ENCODE results near the gene TMEM182. TPM values are rescaled to one million over a fixed set of nuclear protein-coding genes. Genes with fewer than 3 reads are reported as not detected.

TMEM182 gene
- total RNA-seq, 2 donors from 2014 or later = 4.2 to 5.6 TPM

DNA sequence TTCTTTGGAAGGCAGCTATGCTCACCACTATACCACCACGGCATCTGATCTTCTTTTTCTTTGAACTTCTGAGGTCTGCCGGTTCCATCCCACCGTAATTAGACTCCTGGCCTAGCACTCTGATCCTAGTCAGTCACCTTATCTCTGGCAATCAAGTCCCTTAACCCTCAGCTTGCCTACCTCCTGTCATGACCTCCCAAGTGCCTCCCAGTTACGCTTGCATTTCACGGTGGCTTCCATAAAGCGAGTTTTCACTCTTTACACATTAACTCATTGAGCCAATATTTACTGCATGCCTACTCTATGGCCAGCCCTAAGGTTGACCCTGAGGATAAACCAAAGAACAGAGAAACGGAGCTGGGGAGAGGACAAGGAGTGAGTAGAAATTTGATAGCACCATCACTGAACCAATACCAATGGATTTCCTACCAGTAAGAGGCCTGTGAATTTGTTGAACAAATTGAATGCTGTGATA lies 37.8 kb upstream of the TMEM182 start:
- H3K36me3 Mint-ChIP-seq (ENCODE audit: low read depth) = peaks cover 63% of the 10 kb centered on the region
- Histone ChIP-seq H3K9ac (ENCODE audit: extremely low read depth, low read length, poor library complexity, severe bottlenecking) (no peak overlapping the region), H3K27me3 (ENCODE audit: control insufficient read depth, insufficient read depth, low read length, poor library complexity, severe bottlenecking) (no peaks in the 10 kb centered on the region), H3K9me3 (ENCODE audit: control insufficient read depth, low read length) (no peaks in the 10 kb centered on the region), H3K36me3 (ENCODE audit: control insufficient read depth, insufficient read depth, low read length) (peaks cover 92% of the 10 kb centered on the region), H3K4me1 (ENCODE audit: control insufficient read depth, insufficient read depth, low read length) (peaks cover 5% of the 10 kb centered on the region), H3K4me3 (ENCODE audit: low read length) (no peak overlapping the region), H3K27ac (ENCODE audit: low read depth, low read length) (no peak overlapping the region)
- TF ChIP-seq, protein P1, sequence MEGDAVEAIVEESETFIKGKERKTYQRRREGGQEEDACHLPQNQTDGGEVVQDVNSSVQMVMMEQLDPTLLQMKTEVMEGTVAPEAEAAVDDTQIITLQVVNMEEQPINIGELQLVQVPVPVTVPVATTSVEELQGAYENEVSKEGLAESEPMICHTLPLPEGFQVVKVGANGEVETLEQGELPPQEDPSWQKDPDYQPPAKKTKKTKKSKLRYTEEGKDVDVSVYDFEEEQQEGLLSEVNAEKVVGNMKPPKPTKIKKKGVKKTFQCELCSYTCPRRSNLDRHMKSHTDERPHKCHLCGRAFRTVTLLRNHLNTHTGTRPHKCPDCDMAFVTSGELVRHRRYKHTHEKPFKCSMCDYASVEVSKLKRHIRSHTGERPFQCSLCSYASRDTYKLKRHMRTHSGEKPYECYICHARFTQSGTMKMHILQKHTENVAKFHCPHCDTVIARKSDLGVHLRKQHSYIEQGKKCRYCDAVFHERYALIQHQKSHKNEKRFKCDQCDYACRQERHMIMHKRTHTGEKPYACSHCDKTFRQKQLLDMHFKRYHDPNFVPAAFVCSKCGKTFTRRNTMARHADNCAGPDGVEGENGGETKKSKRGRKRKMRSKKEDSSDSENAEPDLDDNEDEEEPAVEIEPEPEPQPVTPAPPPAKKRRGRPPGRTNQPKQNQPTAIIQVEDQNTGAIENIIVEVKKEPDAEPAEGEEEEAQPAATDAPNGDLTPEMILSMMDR (conservative IDR thresholded peaks at IDR 0.05) = no peak
- WGBS, 2 experiments (ENCODE audit: insufficient coverage in 1 of 2, insufficient read length in 1 of 2) = 83 to 90% methylated on average over 5 to 7 of the region's 7 CpGs
- no peak overlapping the region for H3K27ac Mint-ChIP-seq
- H3K4me1 Mint-ChIP-seq = peaks cover 4% of the 10 kb centered on the region
- H3K9me3 Mint-ChIP-seq = no peaks in the 10 kb centered on the region
- DNase-seq = no peak
- no peaks in the 10 kb centered on the region for H3K27me3 Mint-ChIP-seq (ENCODE audit: insufficient read depth)
- no peak overlapping the region for H3K4me3 Mint-ChIP-seq

DNA sequence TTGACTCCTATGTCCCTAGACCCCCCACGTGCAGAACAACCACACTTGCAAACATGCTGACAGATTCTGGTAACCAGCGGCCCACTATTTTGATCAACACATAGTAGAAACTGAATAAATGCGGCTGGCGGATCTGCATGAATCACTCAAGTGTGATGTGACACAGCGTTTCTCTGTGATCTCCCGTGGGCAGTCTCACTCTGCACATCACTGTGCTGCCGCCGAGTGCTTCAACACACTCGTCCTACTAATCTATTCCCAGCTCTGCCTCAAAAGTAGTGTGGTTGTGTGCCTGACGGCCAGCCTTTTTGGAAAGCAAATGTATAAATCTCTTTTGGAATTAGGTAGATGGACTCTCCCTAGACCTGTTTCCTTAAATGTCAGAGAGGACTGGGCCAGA lies 37.3 kb upstream of the TMEM182 start:
- no peak overlapping the region for H3K4me3 Mint-ChIP-seq
- Histone ChIP-seq H3K27ac (ENCODE audit: low read depth, low read length) (no peak overlapping the region), H3K9ac (ENCODE audit: extremely low read depth, low read length, poor library complexity, severe bottlenecking) (no peak overlapping the region), H3K4me3 (ENCODE audit: low read length) (no peak overlapping the region), H3K4me1 (ENCODE audit: control insufficient read depth, insufficient read depth, low read length) (peaks cover 5% of the 10 kb centered on the region), H3K27me3 (ENCODE audit: control insufficient read depth, insufficient read depth, low read length, poor library complexity, severe bottlenecking) (no peaks in the 10 kb centered on the region), H3K9me3 (ENCODE audit: control insufficient read depth, low read length) (no peaks in the 10 kb centered on the region), H3K36me3 (ENCODE audit: control insufficient read depth, insufficient read depth, low read length) (peaks cover 93% of the 10 kb centered on the region)
- TF ChIP-seq, protein P1 (conservative IDR thresholded peaks at IDR 0.05) = no peak
- H3K9me3 Mint-ChIP-seq = no peaks in the 10 kb centered on the region
- 93 to 95% methylated on average over 9 to 10 of the region's 10 CpGs for WGBS, 2 experiments (ENCODE audit: insufficient coverage in 1 of 2, insufficient read length in 1 of 2)
- DNase-seq = no peak
- peaks cover 4% of the 10 kb centered on the region for H3K4me1 Mint-ChIP-seq
- peaks cover 58% of the 10 kb centered on the region for H3K36me3 Mint-ChIP-seq (ENCODE audit: low read depth)
- H3K27ac Mint-ChIP-seq = no peak overlapping the region
- H3K27me3 Mint-ChIP-seq (ENCODE audit: insufficient read depth) = no peaks in the 10 kb centered on the region

DNA sequence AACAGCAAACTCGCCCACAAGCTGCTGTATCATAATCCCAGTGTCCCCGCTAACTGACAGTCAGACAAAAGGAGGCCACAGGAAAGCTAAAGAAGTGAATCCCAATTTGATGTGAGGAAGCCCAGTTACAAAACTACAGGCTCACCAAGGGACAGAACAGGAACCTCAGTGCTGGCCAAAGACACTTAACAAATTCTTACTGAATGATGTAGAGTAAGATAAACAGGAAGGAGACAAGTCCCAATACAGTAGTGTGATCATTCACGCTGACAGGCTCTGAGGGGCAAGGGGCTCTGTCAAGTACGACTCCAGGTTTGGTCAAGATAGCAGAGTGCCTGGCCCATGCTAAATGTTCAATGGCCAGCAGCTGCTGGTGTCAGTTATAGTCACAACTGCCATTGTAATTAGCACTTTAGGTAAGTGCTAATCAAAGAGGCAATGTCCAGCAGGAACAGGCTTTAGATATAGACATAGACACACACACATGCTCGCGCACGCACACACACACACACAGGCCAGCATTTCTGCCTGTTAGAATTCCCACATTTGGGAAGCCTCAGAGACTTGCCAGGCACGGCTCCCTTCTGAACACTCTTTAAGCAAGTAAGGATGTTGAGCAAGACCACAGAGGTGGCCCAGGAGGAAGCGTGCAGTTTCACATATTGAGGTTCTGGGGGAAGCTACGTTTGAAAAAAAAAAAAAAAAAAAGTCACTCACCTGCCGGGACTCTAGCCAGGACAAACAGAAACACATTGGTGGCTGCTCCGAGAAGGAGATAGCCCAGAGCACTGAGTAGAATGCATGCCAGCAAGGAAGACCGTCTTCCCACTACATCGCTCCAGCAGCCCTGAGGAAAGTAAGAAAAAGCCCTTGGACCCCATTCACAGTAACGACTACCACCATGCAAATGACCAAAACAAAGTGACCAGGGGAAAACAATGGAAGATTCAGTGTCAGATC lies 35.4 kb upstream of the TMEM182 start:
- Histone ChIP-seq H3K27me3 (ENCODE audit: control insufficient read depth, insufficient read depth, low read length, poor library complexity, severe bottlenecking) (no peaks in the 10 kb centered on the region), H3K27ac (ENCODE audit: low read depth, low read length) (no peak overlapping the region), H3K9ac (ENCODE audit: extremely low read depth, low read length, poor library complexity, severe bottlenecking) (no peak overlapping the region), H3K36me3 (ENCODE audit: control insufficient read depth, insufficient read depth, low read length) (peaks cover 88% of the 10 kb centered on the region), H3K4me3 (ENCODE audit: low read length) (no peak overlapping the region), H3K4me1 (ENCODE audit: control insufficient read depth, insufficient read depth, low read length) (no peaks in the 10 kb centered on the region), H3K9me3 (ENCODE audit: control insufficient read depth, low read length) (no peaks in the 10 kb centered on the region)
- Mint-ChIP-seq H3K4me3 (no peak overlapping the region), H3K27ac (no peak overlapping the region), H3K27me3 (ENCODE audit: insufficient read depth) (no peaks in the 10 kb centered on the region), H3K9me3 (no peaks in the 10 kb centered on the region), H3K36me3 (ENCODE audit: low read depth) (peaks cover 53% of the 10 kb centered on the region), H3K4me1 (peaks cover 4% of the 10 kb centered on the region)
- DNase-seq = no peak
- TF ChIP-seq, protein P1 (conservative IDR thresholded peaks at IDR 0.05) = no peak
- WGBS, 2 experiments (ENCODE audit: insufficient coverage in 1 of 2, insufficient read length in 1 of 2) = 82 to 87% methylated on average over 11 to 15 of the region's 15 CpGs
